Measurements from ENCODE around the gene TDRKH.
"Not testable (repeated sequence)": the region's sequence is repeated elsewhere in the genome, so short reads cannot be mapped to it uniquely, and the experiment has no call there.

The TDRKH gene

GRCh38 chr1:151759241-151759640, 31.1 kb downstream of the TDRKH start:
- no peak for DNase-seq

DNA sequence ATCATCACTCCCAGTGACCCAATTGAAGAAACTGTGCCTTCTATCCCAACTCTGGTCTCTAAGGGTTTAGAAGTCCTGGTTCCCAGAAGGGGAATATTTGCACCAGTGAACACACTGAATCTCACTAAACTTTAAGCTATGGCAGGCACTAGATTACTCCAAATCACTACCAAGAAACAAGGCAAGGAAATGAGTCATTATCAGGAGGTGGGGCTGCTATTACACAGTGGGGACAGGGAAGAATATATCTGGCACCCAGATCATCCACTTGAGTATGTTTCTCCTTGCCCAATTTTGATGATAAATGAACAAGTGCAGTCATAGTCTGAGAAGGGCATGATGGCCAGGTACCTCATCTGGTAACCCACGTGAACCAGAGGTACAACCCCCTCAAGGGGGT, 34.0 kb downstream of the TDRKH start:
- no peak for DNase-seq

GRCh38 chr1:151741516-151741915, 48.8 kb downstream of the TDRKH start:
- no peak for DNase-seq

GRCh38 chr1:151739590-151740355, 50.5 kb downstream of the TDRKH start:
- DNase-seq, result no peak

GRCh38 chr1:151737479-151737878, 52.8 kb downstream of the TDRKH start:
- no peak for DNase-seq

- DNase-seq, result no peak
Measured at GRCh38 chr1:151737026-151737425, 53.3 kb downstream of the TDRKH start.

DNA sequence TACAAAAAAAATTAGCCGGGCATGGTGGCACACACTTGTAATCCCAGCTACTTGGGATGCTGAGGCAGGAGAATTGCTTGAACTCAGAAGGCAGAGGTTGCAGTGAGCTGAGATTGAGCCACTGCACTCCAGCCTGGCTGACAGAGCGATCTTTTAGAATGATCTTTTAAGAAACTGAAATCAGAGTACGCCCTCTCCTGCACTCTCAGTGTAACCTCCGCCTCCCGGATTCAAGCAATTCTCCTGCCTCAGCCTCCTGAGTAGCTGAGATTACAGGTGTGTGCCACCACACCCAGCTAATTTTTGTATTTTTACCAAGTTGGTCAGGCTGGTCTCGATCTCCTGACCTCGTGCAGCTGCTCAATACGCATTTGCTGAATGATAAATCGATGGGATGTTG, 56.3 kb downstream of the TDRKH start:
- not testable (repeated sequence) for DNase-seq

- no peak for DNase-seq
Measured at GRCh38 chr1:151733126-151733525, 57.2 kb downstream of the TDRKH start.

GRCh38 chr1:151729966-151730291, 60.4 kb downstream of the TDRKH start:
- DNase-seq, result no peak

DNA sequence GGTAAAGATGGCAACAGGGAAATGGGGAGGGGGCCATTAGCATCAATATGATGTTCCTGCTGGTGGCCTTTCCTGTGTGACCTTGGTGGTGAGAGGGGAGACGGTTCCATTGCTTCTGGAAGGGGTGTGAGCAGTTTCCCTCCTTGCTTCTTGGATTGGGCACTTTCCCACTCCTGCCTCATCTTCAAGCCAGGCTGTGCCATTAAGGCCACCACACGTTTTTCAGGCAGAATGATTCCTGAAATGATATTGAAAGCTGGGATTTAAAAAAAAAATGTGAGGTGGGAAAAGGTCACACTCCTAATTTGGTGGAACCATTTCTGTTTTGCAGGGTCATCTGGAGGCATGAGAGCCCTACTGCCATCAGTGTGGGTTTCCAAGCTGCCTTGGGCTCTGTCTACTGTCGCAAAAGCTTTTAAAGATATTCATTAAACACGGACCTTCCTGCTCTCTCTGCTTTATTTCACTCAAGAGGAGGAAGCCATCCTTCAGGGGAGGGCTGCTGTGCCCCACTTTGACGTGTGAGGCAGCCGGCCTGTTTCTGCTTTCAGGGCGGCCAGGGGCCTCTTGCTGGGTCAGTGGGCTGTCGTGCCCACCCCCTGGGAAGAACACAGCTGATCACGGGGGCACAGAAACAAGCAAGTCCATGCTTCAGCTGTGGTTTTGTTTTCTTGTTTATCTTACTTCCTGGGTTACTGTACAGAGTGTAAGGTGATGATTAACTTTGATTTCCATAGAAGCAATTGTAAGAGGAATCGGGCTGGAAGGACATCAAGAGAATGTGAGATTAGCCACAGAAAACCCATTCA, 60.9 kb downstream of the TDRKH start:
- DNase-seq, result no peak

DNA sequence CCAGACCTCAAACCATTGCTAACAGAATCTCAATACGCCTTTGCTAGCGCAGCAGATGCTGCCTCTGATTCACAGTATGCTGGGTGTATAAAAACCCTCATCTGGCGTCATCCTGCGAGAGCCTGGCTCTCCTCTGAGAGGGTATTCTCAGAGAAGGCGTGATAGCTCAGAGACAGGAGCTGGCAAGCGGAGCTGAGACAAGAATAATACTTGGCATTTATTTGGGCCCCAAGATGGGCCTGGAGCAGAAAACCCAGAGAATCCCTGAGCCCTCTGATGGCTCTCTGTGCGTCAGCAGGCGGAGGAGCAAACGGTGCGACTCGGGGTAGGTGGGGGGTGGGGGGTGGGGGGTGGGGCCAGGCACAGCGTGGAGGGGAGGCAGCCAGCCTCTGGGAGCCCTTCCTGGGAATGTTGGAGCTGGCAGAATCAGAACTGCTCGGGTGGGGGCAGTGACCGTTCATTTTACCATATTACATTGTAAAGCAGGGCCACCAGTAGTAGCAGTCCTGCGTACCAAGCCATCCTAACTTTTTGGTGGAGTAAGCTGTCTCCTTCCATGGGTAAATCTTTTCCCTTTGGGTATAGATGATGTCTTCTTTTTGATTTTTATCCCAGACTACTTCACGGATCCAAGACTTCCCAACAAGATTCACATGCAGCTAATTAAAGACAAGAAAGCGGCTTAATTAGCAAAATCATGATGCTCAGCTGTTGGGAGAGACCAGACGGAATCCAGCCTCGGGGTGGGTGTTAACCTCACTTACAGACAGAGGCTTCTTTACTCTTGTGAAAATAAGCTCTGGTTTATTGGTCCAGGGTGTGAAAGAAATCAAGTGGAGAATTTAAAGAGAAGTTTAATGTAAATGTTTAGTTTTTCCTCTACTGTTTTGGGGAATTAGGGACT, 61.9 kb downstream of the TDRKH start:
- DNase-seq, result no peak

- no peak for DNase-seq
Measured at GRCh38 chr1:151723726-151724370, 66.5 kb downstream of the TDRKH start.
